ENCODE data around the gene PKDCC. TPM values are rescaled to one million over a fixed set of nuclear protein-coding genes. Genes with fewer than 3 reads are reported as not detected.
"Not testable (repeated sequence)": the region's sequence is repeated elsewhere in the genome, so short reads cannot be mapped to it uniquely, and the experiment has no call there.

Gene PKDCC
- total RNA-seq, 1 experiment from 2014 or later = 12.5 TPM

DNA sequence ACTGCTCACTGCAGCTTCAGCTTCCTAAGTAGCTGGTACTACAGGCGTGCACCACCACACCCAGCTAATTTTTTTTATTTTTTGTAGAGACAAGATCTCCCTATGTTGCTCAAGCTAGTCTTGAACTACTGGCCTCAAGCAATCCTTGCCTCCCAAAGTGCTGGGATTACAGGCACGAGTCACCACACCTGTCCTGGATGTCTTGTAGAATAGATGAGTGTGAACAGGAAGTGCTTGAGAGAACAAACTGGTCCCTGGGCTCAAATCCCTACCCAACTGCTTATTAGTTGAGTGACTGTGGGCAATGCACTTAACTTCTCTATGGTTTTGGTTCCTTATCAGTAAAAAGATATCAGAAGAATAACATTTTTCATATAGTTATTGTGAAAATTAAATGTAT is 34.2 kb downstream of the PKDCC start:
- BruUV-seq (replicated peaks) = no TSS peak
- intact Hi-C loops (cut with micrococcal nuclease; ENCODE audit: unreplicated experiment) = loop anchor here (10.0 kb wide), 1 partner anchor 667 kb away; no protein-coding TSS in a partner anchor
- Mint-ChIP-seq H3K27ac (ENCODE audit: unreplicated experiment) (no peak overlapping the region), H3K4me3 (ENCODE audit: low read depth, unreplicated experiment) (no peak overlapping the region), H3K4me1 (ENCODE audit: low read depth, unreplicated experiment) (peaks cover 15% of the 10 kb centered on the region), H3K27me3 (ENCODE audit: unreplicated experiment) (no peaks in the 10 kb centered on the region), H3K9me3 (ENCODE audit: low read depth, unreplicated experiment) (no peaks in the 10 kb centered on the region), H3K36me3 (ENCODE audit: insufficient read depth, unreplicated experiment) (no peaks in the 10 kb centered on the region)
- CTCF ChIA-PET = interaction anchor here (0.6 to 1.4 kb wide), 3 partner anchors 17 to 228 kb away, joined by 3 read pairs; no protein-coding TSS in a partner anchor
- no peak for DNase-seq
- TF ChIP-seq, protein P1, sequence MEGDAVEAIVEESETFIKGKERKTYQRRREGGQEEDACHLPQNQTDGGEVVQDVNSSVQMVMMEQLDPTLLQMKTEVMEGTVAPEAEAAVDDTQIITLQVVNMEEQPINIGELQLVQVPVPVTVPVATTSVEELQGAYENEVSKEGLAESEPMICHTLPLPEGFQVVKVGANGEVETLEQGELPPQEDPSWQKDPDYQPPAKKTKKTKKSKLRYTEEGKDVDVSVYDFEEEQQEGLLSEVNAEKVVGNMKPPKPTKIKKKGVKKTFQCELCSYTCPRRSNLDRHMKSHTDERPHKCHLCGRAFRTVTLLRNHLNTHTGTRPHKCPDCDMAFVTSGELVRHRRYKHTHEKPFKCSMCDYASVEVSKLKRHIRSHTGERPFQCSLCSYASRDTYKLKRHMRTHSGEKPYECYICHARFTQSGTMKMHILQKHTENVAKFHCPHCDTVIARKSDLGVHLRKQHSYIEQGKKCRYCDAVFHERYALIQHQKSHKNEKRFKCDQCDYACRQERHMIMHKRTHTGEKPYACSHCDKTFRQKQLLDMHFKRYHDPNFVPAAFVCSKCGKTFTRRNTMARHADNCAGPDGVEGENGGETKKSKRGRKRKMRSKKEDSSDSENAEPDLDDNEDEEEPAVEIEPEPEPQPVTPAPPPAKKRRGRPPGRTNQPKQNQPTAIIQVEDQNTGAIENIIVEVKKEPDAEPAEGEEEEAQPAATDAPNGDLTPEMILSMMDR (IDR thresholded peaks at IDR 0.05; ENCODE audit: unreplicated experiment) = no peak

DNA sequence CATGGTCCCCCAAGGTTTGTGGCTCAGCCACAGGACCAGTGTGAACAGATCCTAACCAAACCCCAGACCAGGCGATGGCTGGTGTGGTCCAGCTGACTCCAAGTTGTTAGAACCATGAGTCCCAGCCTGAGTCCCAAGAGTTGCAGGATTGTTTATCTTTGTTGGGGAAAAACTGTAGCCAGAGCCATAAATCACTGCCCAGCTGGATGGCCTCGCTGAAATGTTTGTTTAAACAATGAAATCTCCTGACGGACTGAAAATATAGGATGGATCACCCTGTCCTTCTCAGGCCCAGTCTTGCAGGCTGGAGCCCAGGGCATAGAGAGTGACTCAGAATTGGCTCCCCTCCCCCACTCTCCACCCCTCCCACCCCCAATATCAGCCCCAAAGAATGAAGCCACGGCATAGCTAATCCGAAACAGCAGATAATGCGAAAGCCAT is 36.4 kb downstream of the PKDCC start:
- H3K4me3 Mint-ChIP-seq (ENCODE audit: low read depth, unreplicated experiment) = no peak overlapping the region
- no peak overlapping the region for H3K27ac Mint-ChIP-seq (ENCODE audit: unreplicated experiment)
- TF ChIP-seq, protein P1 (IDR thresholded peaks at IDR 0.05; ENCODE audit: unreplicated experiment) = no peak
- DNase-seq = no peak
- no peaks in the 10 kb centered on the region for H3K36me3 Mint-ChIP-seq (ENCODE audit: insufficient read depth, unreplicated experiment)
- H3K27me3 Mint-ChIP-seq (ENCODE audit: unreplicated experiment) = no peaks in the 10 kb centered on the region
- CTCF ChIA-PET = interaction anchor here (0.7 kb wide), 1 partner anchor 242 kb away, joined by 3 read pairs; no protein-coding TSS in a partner anchor
- H3K9me3 Mint-ChIP-seq (ENCODE audit: low read depth, unreplicated experiment) = no peaks in the 10 kb centered on the region
- peaks cover 8% of the 10 kb centered on the region for H3K4me1 Mint-ChIP-seq (ENCODE audit: low read depth, unreplicated experiment)
- intact Hi-C loops (cut with micrococcal nuclease; ENCODE audit: unreplicated experiment) = loop anchor here (10.0 kb wide), 1 partner anchor 669 kb away; no protein-coding TSS in a partner anchor
- no TSS peak for BruUV-seq (replicated peaks)

GRCh38 chr2:42085070-42085469 is 37.2 kb downstream of the PKDCC start:
- intact Hi-C loops (cut with micrococcal nuclease; ENCODE audit: unreplicated experiment) = loop anchor here (10.0 kb wide), 1 partner anchor 670 kb away; no protein-coding TSS in a partner anchor

DNA sequence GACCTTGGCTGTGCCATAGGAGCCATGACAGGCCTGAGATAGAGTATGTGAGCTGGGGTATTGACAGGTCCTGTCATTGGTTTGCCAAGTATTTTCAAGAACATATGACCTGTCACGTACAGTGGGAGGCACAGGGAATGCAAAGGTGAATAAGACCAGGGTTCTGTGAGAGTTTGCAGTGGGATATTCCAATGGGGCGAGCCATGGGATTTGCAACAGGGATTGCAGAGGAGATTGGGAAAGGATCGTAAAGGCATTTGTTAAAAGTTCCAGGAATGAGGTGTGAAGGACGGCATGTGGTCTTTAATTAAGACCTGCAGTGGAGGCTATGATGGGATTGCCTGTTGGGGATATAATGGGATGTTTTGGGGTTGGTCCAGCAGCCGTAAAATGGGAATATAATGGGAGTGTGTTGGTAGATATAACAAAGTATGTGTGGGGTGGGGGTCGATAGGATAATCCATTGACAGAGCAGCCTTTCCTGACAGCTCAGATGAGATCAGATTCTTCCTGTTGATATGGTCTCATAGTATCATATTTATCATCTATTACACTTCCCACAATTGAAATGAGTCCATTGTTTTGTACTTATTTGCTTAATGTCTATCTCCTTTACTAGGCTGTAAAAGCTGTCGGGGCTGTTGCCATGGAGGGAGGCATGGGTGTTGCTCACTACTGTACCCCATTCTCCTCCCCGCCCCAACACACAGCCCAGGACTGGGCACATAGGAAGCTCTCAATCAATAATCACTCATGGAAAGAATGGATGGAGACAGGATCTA is 38.1 kb downstream of the PKDCC start:
- TF ChIP-seq, protein P1 (IDR thresholded peaks at IDR 0.05; ENCODE audit: unreplicated experiment) = no peak
- CTCF ChIA-PET = interaction anchor here (0.8 to 2.6 kb wide), 5 partner anchors 31 to 233 kb away, joined by 3 to 25 read pairs (median 7); no protein-coding TSS in a partner anchor
- DNase-seq = no peak
- no peak overlapping the region for H3K4me3 Mint-ChIP-seq (ENCODE audit: low read depth, unreplicated experiment)
- no peak overlapping the region for H3K27ac Mint-ChIP-seq (ENCODE audit: unreplicated experiment)
- BruUV-seq (replicated peaks) = no TSS peak
- intact Hi-C loops (cut with micrococcal nuclease; ENCODE audit: unreplicated experiment) = loop anchor here (1.0 to 10.0 kb wide), 4 partner anchors 217 to 671 kb away; no protein-coding TSS in a partner anchor
- H3K27me3 Mint-ChIP-seq (ENCODE audit: unreplicated experiment) = no peaks in the 10 kb centered on the region
- no peaks in the 10 kb centered on the region for H3K36me3 Mint-ChIP-seq (ENCODE audit: insufficient read depth, unreplicated experiment)
- H3K9me3 Mint-ChIP-seq (ENCODE audit: low read depth, unreplicated experiment) = no peaks in the 10 kb centered on the region
- H3K4me1 Mint-ChIP-seq (ENCODE audit: low read depth, unreplicated experiment) = peaks cover 8% of the 10 kb centered on the region

More at GRCh38 chr2:42085070-42085469, 37.2 kb downstream of the PKDCC start:
- H3K27me3 Mint-ChIP-seq (ENCODE audit: unreplicated experiment); H3K4me1 Mint-ChIP-seq (ENCODE audit: low read depth, unreplicated experiment); H3K36me3 Mint-ChIP-seq (ENCODE audit: insufficient read depth, unreplicated experiment); H3K27ac Mint-ChIP-seq (ENCODE audit: unreplicated experiment); H3K4me3 Mint-ChIP-seq (ENCODE audit: low read depth, unreplicated experiment); DNase-seq; BruUV-seq (replicated peaks); H3K9me3 Mint-ChIP-seq (ENCODE audit: low read depth, unreplicated experiment): not testable (repeated sequence)
- CTCF ChIA-PET = interaction anchor here (0.7 kb wide), 1 partner anchor 242 kb away, joined by 3 read pairs; no protein-coding TSS in a partner anchor

All from Calu3 (cell line).